Measurements from ENCODE around the gene PHF19.

The PHF19 gene

GRCh38 chr9:120891884-120892747 lies 15.1 kb upstream of the PHF19 start:
- DNase-seq (ENCODE audit: low read depth, low spot score) = no peak

GRCh38 chr9:120891245-120891883 lies 14.4 kb upstream of the PHF19 start:
- DNase-seq (ENCODE audit: low read depth, low spot score) = no peak

GRCh38 chr9:120890320-120891244 lies 13.6 kb upstream of the PHF19 start:
- DNase-seq (ENCODE audit: low read depth, low spot score) = no peak

GRCh38 chr9:120889606-120890271 lies 12.8 kb upstream of the PHF19 start:
- DNase-seq (ENCODE audit: low read depth, low spot score) = no peak

GRCh38 chr9:120888626-120889025 lies 11.6 kb upstream of the PHF19 start:
- DNase-seq (ENCODE audit: low read depth, low spot score) = no peak

GRCh38 chr9:120886490-120886967 lies 9.5 kb upstream of the PHF19 start:
- no peak for DNase-seq (ENCODE audit: low read depth, low spot score)

- DNase-seq (ENCODE audit: low read depth, low spot score) = no peak
Measured at GRCh38 chr9:120885958-120886357, 9.0 kb upstream of the PHF19 start.

- no peak for DNase-seq (ENCODE audit: low read depth, low spot score)
Measured at GRCh38 chr9:120885457-120885856, 8.5 kb upstream of the PHF19 start.

GRCh38 chr9:120883608-120883996 lies 6.6 kb upstream of the PHF19 start:
- no peak for DNase-seq (ENCODE audit: low read depth, low spot score)

GRCh38 chr9:120882935-120883607 lies 6.1 kb upstream of the PHF19 start:
- no peak for DNase-seq (ENCODE audit: low read depth, low spot score)

- DNase-seq (ENCODE audit: low read depth, low spot score) = no peak
Measured at GRCh38 chr9:120879446-120879845, 2.5 kb upstream of the PHF19 start.

- DNase-seq (ENCODE audit: low read depth, low spot score) = no peak
Measured at GRCh38 chr9:120878188-120879130, 1.5 kb upstream of the PHF19 start.

- no peak for DNase-seq (ENCODE audit: low read depth, low spot score)
Measured at GRCh38 chr9:120877276-120878034, 467 bp upstream of the PHF19 start.

GRCh38 chr9:120875954-120876841 lies 790 bp downstream of the PHF19 start:
- peak; percentile 42 for DNase-seq (ENCODE audit: low read depth, low spot score)

- no peak for DNase-seq (ENCODE audit: low read depth, low spot score)
Measured at GRCh38 chr9:120875643-120875953, 1.4 kb downstream of the PHF19 start.

- DNase-seq (ENCODE audit: low read depth, low spot score) = no peak
Measured at GRCh38 chr9:120875195-120875565, 1.8 kb downstream of the PHF19 start.

- no peak for DNase-seq (ENCODE audit: low read depth, low spot score)
Measured at GRCh38 chr9:120874226-120875194, 2.5 kb downstream of the PHF19 start.

Data from activated naive CD8-positive, alpha-beta T cell treated with anti-CD3 and anti-CD28 coated beads, Interleukin-2, amount 50 U/mL, for 16 hours (primary cell).